Endodermal cell (in vitro differentiated cells): ENCODE measurements around the gene DHRS12. TPM values are rescaled to one million over a fixed set of nuclear protein-coding genes. Genes with fewer than 3 reads are reported as not detected.

Experiments
- DNase-seq: peaks from one replicate; pipeline ENCODE4 v3.0.0-alpha.2; 2017
- H3K27ac ChIP-seq: 2 replicates; pipeline ENCODE4 v1.5.1; 2013; ENCODE audit warnings: mild to moderate bottlenecking, low read depth, low read length, moderate library complexity
- H3K27me3 ChIP-seq: 2 replicates; pipeline ENCODE4 v1.6.1; 2013; ENCODE audit warnings: mild to moderate bottlenecking, low read length, moderate library complexity; ENCODE audit not compliant: insufficient read depth, control insufficient read depth, poor library complexity, severe bottlenecking
- H3K36me3 ChIP-seq: 2 replicates; pipeline ENCODE4 v1.7.0; 2013; ENCODE audit warnings: mild to moderate bottlenecking, low read length, moderate library complexity; ENCODE audit not compliant: control insufficient read depth, insufficient read depth
- H3K4me1 ChIP-seq: one replicate; pipeline ENCODE4 v1.7.0; 2013; ENCODE audit warnings: low read length; ENCODE audit not compliant: control insufficient read depth, insufficient read depth
- H3K4me3 ChIP-seq: 2 replicates; pipeline ENCODE4 v1.5.1; 2013; ENCODE audit warnings: mild to moderate bottlenecking, low read length, moderate library complexity
- H3K9ac ChIP-seq: 2 replicates; pipeline ENCODE4 v1.6.1; 2013; ENCODE audit warnings: mild to moderate bottlenecking, low read length, moderate library complexity; ENCODE audit not compliant: poor library complexity, severe bottlenecking; ENCODE audit errors: extremely low read depth
- H3K9me3 ChIP-seq: 2 replicates; pipeline ENCODE4 v1.6.1; 2013; ENCODE audit warnings: mild to moderate bottlenecking, low read length, moderate library complexity; ENCODE audit not compliant: control insufficient read depth
- H3K27ac Mint-ChIP-seq: 2 replicates; pipeline ENCODE4 v1.8.0; 2020; ENCODE audit warnings: mixed read lengths
- H3K27me3 Mint-ChIP-seq: 2 replicates; pipeline ENCODE4 v1.8.0; 2021; ENCODE audit warnings: mild to moderate bottlenecking, mixed read lengths; ENCODE audit not compliant: insufficient read depth
- H3K36me3 Mint-ChIP-seq: 2 replicates; pipeline ENCODE4 v1.8.0; 2020; ENCODE audit warnings: low read depth, mixed read lengths
- H3K4me1 Mint-ChIP-seq: 2 replicates; pipeline ENCODE4 v1.8.0; 2020; ENCODE audit warnings: mixed read lengths
- H3K4me3 Mint-ChIP-seq: 2 replicates; pipeline ENCODE4 v1.8.0; 2020; ENCODE audit warnings: mild to moderate bottlenecking, moderate library complexity, mixed read lengths
- H3K9me3 Mint-ChIP-seq: 2 replicates; pipeline ENCODE4 v1.8.0; 2020; ENCODE audit warnings: mild to moderate bottlenecking, mixed read lengths
- CTCF ChIP-seq: fragments of 200-600 bp; sonication (generic); conservative IDR thresholded peaks from 2 replicates; pipeline ENCODE4 v1.5.0; 2021; ENCODE audit warnings: antibody characterized with exemption, mild to moderate bottlenecking
- WGBS, 2 experiments: methylation state at CpG; one replicate each; pipeline versions ENCODE4 v1.1.5 to v1.1.7; 2013; ENCODE audit warnings: missing lambda C conversion rate in 2 of 2, mixed read lengths in 1 of 2; ENCODE audit not compliant: insufficient coverage in 1 of 2, insufficient read length in 1 of 2; 5-methylcytosine and 5-hydroxymethylcytosine counted together
- total RNA-seq, 2 donors: library from RNA; stranded (reverse); fragmentation: NEBNext Ultra II Directional in 1 of 2; extraction: Animal tissue kit (Norgen Biotek cat#: 25700) in 1 of 2; gene quantifications; 2 replicates in 1 of 2; 3 replicates in 1 of 2; pipeline ENCODE4 v1.2.1, GENCODE V29; 2021

Gene DHRS12
- total RNA-seq, 2 donors from 2014 or later: 13.8 to 19.8 TPM

DNA sequence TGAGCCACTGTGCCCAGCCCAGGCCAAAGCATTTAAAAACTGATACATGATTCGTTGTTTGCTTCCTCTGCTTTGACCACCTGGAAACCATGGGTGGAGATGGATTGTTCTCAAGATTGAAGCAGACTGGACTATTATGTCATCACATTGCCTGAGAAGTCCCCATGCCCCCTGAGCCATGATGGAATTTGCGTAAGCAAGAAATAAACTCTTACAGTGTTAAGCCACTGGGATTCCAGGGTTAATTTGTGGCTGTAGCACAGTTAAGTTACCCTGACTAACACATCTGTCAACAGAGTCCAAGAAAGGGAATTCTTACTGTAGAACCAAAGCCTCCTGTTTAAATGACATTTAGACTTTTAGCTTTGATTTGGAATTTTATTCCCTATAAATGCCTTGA lies 19.4 kb upstream of the DHRS12 start:
- Mint-ChIP-seq H3K4me3 (no peak overlapping the region), H3K27ac (no peak overlapping the region), H3K9me3 (no peaks in the 10 kb centered on the region), H3K27me3 (no peaks in the 10 kb centered on the region), H3K4me1 (peaks cover 25% of the 10 kb centered on the region), H3K36me3 (no peaks in the 10 kb centered on the region)
- no peak for TF ChIP-seq CTCF
- Histone ChIP-seq H3K27ac (no peak overlapping the region), H3K27me3 (no peaks in the 10 kb centered on the region), H3K36me3 (no peaks in the 10 kb centered on the region), H3K4me1 (no peaks in the 10 kb centered on the region), H3K4me3 (no peak overlapping the region), H3K9ac (no peak overlapping the region), H3K9me3 (no peaks in the 10 kb centered on the region)
- no peak for DNase-seq
- 91 to 95% methylated on average over 2 of the region's 2 CpGs for WGBS, 2 experiments

DNA sequence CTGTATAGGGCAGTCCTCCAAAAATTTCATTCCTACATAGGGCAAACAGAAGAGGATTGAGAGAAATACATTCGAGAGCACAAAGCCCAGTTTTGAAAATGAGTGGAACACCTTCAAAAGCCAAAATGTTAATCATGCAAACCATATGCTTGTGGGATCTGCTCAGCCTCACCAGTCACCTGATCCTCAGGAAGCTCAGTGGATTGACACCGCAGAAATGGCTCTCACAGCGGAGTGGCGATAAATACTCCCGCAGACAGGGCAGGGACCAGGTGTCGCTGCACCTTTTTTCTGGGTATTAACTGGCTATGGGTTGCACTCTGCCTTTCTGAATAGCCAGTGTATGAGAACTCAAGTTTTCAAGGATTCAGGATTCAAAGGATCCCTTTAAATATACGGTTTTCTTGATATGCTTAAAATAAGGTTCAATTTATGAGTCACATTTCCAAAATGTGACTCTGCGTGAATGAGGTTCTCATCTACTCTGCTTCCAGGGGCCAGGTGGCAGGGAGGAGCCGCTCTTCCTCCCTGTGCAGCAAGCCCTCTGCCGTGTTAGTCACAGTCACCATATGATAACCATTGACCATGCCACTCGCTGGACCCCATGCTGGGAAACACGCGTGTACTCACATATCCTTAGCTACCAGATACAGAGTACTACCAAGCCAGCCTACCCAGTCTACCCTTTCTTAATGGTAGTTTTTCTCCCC lies 18.3 kb upstream of the DHRS12 start:
- H3K9me3 Mint-ChIP-seq: no peaks in the 10 kb centered on the region
- Histone ChIP-seq H3K4me3 (no peak overlapping the region), H3K9ac (no peak overlapping the region), H3K9me3 (no peaks in the 10 kb centered on the region), H3K4me1 (no peaks in the 10 kb centered on the region), H3K27me3 (no peaks in the 10 kb centered on the region), H3K27ac (no peak overlapping the region), H3K36me3 (no peaks in the 10 kb centered on the region)
- H3K36me3 Mint-ChIP-seq: no peaks in the 10 kb centered on the region
- TF ChIP-seq CTCF: no peak
- no peaks in the 10 kb centered on the region for H3K27me3 Mint-ChIP-seq
- no peak overlapping the region for H3K27ac Mint-ChIP-seq
- peaks cover 25% of the 10 kb centered on the region for H3K4me1 Mint-ChIP-seq
- H3K4me3 Mint-ChIP-seq: no peak overlapping the region
- 94 to 98% methylated on average over 8 to 13 of the region's 13 CpGs for WGBS, 2 experiments
- no peak for DNase-seq

DNA sequence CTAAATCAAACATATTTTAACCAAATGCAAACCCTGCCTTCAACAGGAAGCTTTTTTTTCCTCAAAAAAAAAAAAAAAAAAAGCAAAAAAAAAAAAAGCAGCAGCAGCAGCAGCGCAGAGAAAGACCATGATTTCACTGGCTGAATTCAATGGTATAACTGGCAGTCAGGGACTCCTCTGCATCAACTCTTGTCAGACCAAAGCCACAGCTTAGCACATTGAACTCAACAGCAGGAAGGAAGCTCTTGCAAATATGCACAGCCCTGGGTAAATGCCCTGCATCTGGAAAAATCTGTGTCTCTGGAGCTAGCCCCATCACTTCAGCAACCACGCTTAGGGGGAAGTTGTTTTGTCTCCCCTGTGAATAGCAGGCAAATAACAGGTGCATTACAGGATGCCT lies 17.6 kb upstream of the DHRS12 start:
- Mint-ChIP-seq H3K4me1 (peaks cover 25% of the 10 kb centered on the region), H3K36me3 (no peaks in the 10 kb centered on the region), H3K27ac (no peak overlapping the region), H3K27me3 (no peaks in the 10 kb centered on the region), H3K9me3 (no peaks in the 10 kb centered on the region), H3K4me3 (no peak overlapping the region)
- Histone ChIP-seq H3K27me3 (no peaks in the 10 kb centered on the region), H3K9me3 (no peaks in the 10 kb centered on the region), H3K9ac (no peak overlapping the region), H3K27ac (no peak overlapping the region), H3K36me3 (no peaks in the 10 kb centered on the region), H3K4me1 (no peaks in the 10 kb centered on the region), H3K4me3 (no peak overlapping the region)
- 92 to 94% methylated on average over 2 of the region's 2 CpGs for WGBS, 2 experiments
- no peak for TF ChIP-seq CTCF
- DNase-seq: no peak
